Prostate gland (tissue), 2 donors: ENCODE measurements around the gene GARIN3.

ENCODE experiments used
- POLR2A ChIP-seq: fragments of 450-650 bp; IDR thresholded peaks from one replicate; pipeline ENCODE4 v1.6.1; 2016; ENCODE audit warnings: antibody characterized with exemption, mild to moderate bottlenecking
- TF ChIP-seq, protein P1 (sequence below), 4 experiments: fragments of 200-600 bp in 2 of 4; fragments of 450-650 bp in 2 of 4; sonication (generic) in 2 of 4; IDR thresholded peaks; 1 replicate in 3 of 4; 2 replicates in 1 of 4; pipeline ENCODE4 v1.5.1; 2016 to 2019; ENCODE audit warnings: antibody characterized with exemption in 4 of 4, mild to moderate bottlenecking in 2 of 4, moderate library complexity in 2 of 4

DNA sequence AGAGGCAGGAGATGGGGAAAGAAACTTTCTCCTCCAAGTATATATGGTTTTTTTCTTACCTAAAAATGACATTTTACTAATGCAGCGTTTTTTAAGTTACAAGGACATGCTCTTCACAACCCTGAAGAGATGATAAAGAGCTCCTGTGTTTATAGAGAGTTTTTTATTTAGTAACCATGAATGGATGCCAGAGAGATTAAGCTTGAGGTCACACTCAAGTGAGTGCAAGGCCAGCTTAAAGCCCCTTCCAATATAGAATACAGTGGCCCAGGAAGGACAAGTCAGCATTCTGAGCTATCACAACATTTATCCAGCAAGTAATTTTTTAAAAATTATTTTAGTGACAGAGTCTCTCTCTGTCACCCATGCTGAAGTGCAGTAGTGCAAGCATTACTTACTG, 50.6 kb downstream of the GARIN3 start:
- TF ChIP-seq, protein P1, sequence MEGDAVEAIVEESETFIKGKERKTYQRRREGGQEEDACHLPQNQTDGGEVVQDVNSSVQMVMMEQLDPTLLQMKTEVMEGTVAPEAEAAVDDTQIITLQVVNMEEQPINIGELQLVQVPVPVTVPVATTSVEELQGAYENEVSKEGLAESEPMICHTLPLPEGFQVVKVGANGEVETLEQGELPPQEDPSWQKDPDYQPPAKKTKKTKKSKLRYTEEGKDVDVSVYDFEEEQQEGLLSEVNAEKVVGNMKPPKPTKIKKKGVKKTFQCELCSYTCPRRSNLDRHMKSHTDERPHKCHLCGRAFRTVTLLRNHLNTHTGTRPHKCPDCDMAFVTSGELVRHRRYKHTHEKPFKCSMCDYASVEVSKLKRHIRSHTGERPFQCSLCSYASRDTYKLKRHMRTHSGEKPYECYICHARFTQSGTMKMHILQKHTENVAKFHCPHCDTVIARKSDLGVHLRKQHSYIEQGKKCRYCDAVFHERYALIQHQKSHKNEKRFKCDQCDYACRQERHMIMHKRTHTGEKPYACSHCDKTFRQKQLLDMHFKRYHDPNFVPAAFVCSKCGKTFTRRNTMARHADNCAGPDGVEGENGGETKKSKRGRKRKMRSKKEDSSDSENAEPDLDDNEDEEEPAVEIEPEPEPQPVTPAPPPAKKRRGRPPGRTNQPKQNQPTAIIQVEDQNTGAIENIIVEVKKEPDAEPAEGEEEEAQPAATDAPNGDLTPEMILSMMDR (IDR thresholded peaks at IDR 0.05), result no peak
- no peak for TF ChIP-seq POLR2A
